OCI-LY1 (cell line): ENCODE results near the gene PRKD2.

Experiments
- H2AFZ ChIP-seq: fragments of 200-600 bp; sonication (generic), shearing (Covaris generic); 2 replicates; pipeline ENCODE4 v1.6.0; 2014; ENCODE audit warnings: antibody characterized with exemption, mild to moderate bottlenecking, low read length
- H3F3A ChIP-seq: fragments of 200-600 bp; sonication (generic), shearing (Covaris generic); 2 replicates; pipeline ENCODE4 v1.6.0; 2014; ENCODE audit warnings: mild to moderate bottlenecking, antibody characterized with exemption, low read length, moderate library complexity; ENCODE audit not compliant: insufficient read depth
- H3K27ac ChIP-seq: fragments of 200-600 bp; sonication (generic); 2 replicates; pipeline ENCODE4 v1.5.1; 2014; ENCODE audit warnings: low read length, mixed run types, mild to moderate bottlenecking, low read depth; ENCODE audit not compliant: poor library complexity, severe bottlenecking
- H3K27me3 ChIP-seq: fragments of 200-600 bp; sonication (generic); 2 replicates; pipeline ENCODE4 v1.6.0; 2014; ENCODE audit warnings: antibody characterized with exemption, mild to moderate bottlenecking, low read length, moderate library complexity; ENCODE audit not compliant: insufficient read depth
- H3K36me3 ChIP-seq: fragments of 200-600 bp; sonication (generic); 2 replicates; pipeline ENCODE4 v1.6.1; 2014; ENCODE audit warnings: mild to moderate bottlenecking, antibody characterized with exemption, low read length, moderate library complexity, mixed read lengths; ENCODE audit not compliant: insufficient read depth
- H3K4me1 ChIP-seq: fragments of 200-600 bp; sonication (generic); 2 replicates; pipeline ENCODE4 v1.5.1; 2014; ENCODE audit warnings: mild to moderate bottlenecking, low read length, moderate library complexity; ENCODE audit not compliant: insufficient read depth, severe bottlenecking
- H3K4me2 ChIP-seq: fragments of 200-600 bp; sonication (generic), shearing (Covaris generic); 2 replicates; pipeline ENCODE4 v1.6.1; 2014; ENCODE audit warnings: low read length
- H3K4me3 ChIP-seq: fragments of 200-600 bp; sonication (generic); 2 replicates; pipeline ENCODE4 v1.5.1; 2014; ENCODE audit warnings: low read length, low read depth, mild to moderate bottlenecking, mixed read lengths; ENCODE audit not compliant: poor library complexity, severe bottlenecking
- H3K79me2 ChIP-seq: fragments of 200-600 bp; shearing (Covaris generic); 2 replicates; pipeline ENCODE4 v1.6.1; 2016; ENCODE audit warnings: mixed run types, low read length, mixed read lengths; ENCODE audit not compliant: insufficient read depth
- H3K9ac ChIP-seq: fragments of 200-600 bp; sonication (generic), shearing (Covaris generic); 2 replicates; pipeline ENCODE4 v1.6.1; 2014; ENCODE audit warnings: mild to moderate bottlenecking, low read length, mixed read lengths
- H3K9me2 ChIP-seq: fragments of 200-600 bp; sonication (generic), shearing (Covaris generic); 2 replicates; pipeline ENCODE4 v1.6.1; 2014; ENCODE audit warnings: low read depth, mild to moderate bottlenecking, low read length, mixed read lengths
- H3K9me3 ChIP-seq: fragments of 200-600 bp; shearing (Covaris generic); 2 replicates; pipeline ENCODE4 v1.6.1; 2014; ENCODE audit warnings: low read length, mixed read lengths
- H4K20me1 ChIP-seq: fragments of 200-600 bp; sonication (generic), shearing (Covaris generic); 2 replicates; pipeline ENCODE4 v1.6.0; 2016; ENCODE audit warnings: mild to moderate bottlenecking, low read length; ENCODE audit not compliant: insufficient read depth
- CTCF ChIP-seq: fragments of 200-600 bp; sonication (generic), shearing (Covaris generic); IDR thresholded peaks from 2 replicates; pipeline ENCODE4 v1.5.1; 2017; ENCODE audit warnings: mild to moderate bottlenecking, antibody characterized with exemption, low read length, moderate library complexity, mixed read lengths
- EZH2 ChIP-seq: fragments of 200-600 bp; sonication (generic), shearing (Covaris generic); IDR thresholded peaks from 2 replicates; pipeline ENCODE4 v1.8.0; 2017; ENCODE audit warnings: borderline replicate concordance, mixed run types, mild to moderate bottlenecking, antibody characterized with exemption, low read length, moderate library complexity, mixed read lengths

The PRKD2 gene

GRCh38 chr19:46744005-46744691 lies 27.2 kb upstream of the PRKD2 start:
- Histone ChIP-seq H3K4me3 (peak overlapping the region; percentile 86), H3K4me2 (peak overlapping the region; percentile 75), H3K27me3 (no peaks in the 10 kb centered on the region), H3K4me1 (peaks cover 39% of the 10 kb centered on the region), H2AFZ (no peak overlapping the region), H3K27ac (no peak overlapping the region), H3K9me2 (no peaks in the 10 kb centered on the region), H3K9me3 (no peaks in the 10 kb centered on the region), H3K36me3 (peaks cover 21% of the 10 kb centered on the region; the same call in 1 of the 2 replicates), H4K20me1 (no peaks in the 10 kb centered on the region), H3K79me2 (peaks cover 61% of the 10 kb centered on the region), H3K9ac (peak overlapping the region; percentile 91; the same call in 1 of the 2 replicates), H3F3A (no peaks in the 10 kb centered on the region)
- no peak for TF ChIP-seq CTCF
- TF ChIP-seq EZH2, result no peak

- Histone ChIP-seq H3K4me3 (no peak overlapping the region), H3K79me2 (peaks cover 61% of the 10 kb centered on the region), H3K36me3 (peaks cover 32% of the 10 kb centered on the region; the same call in 1 of the 2 replicates), H3K4me1 (peaks cover 39% of the 10 kb centered on the region), H2AFZ (no peak overlapping the region), H4K20me1 (no peaks in the 10 kb centered on the region), H3K4me2 (no peak overlapping the region; the same call in 1 of the 2 replicates), H3K9me3 (no peaks in the 10 kb centered on the region), H3F3A (no peaks in the 10 kb centered on the region), H3K27ac (peak overlapping the region; percentile 43), H3K27me3 (no peaks in the 10 kb centered on the region), H3K9me2 (no peaks in the 10 kb centered on the region), H3K9ac (no peak overlapping the region)
- TF ChIP-seq EZH2 (no peak), CTCF (no peak)
Measured at GRCh38 chr19:46742926-46743480, 26.1 kb upstream of the PRKD2 start.

GRCh38 chr19:46741447-46741846 lies 24.5 kb upstream of the PRKD2 start:
- Histone ChIP-seq H3K27me3 (no peaks in the 10 kb centered on the region), H3K4me2 (no peak overlapping the region), H3K9ac (no peak overlapping the region), H3K9me2 (no peaks in the 10 kb centered on the region), H3K9me3 (no peaks in the 10 kb centered on the region), H4K20me1 (no peaks in the 10 kb centered on the region), H2AFZ (no peak overlapping the region), H3K27ac (no peak overlapping the region), H3K79me2 (peaks cover 61% of the 10 kb centered on the region), H3K4me1 (peaks cover 31% of the 10 kb centered on the region), H3K36me3 (peaks cover 46% of the 10 kb centered on the region; the same call in 1 of the 2 replicates), H3K4me3 (no peak overlapping the region), H3F3A (no peaks in the 10 kb centered on the region)
- TF ChIP-seq CTCF (no peak), EZH2 (no peak)
